Astrocyte (in vitro differentiated cells and primary cell): Measurements from ENCODE around the gene DEFB127. TPM values are rescaled to one million over a fixed set of nuclear protein-coding genes. Genes with fewer than 3 reads are reported as not detected.

Experiments
- DNase-seq: peaks from one replicate; pipeline ENCODE4 v3.0.0-alpha.2; 2010; ENCODE audit warnings: low read depth
- FAIRE-seq: peaks from 2 replicates; lab custom pipeline; 2011; peaks lifted over from hg19 to GRCh38; lab: Jason Lieb, UNC
- H2AFZ ChIP-seq: 2 replicates; pipeline ENCODE4 v1.6.0; 2012; ENCODE audit warnings: low read depth, low read length, inconsistent platforms
- H3K27ac ChIP-seq: 2 replicates; pipeline ENCODE4 v1.5.1; 2011; ENCODE audit warnings: low read depth, low read length, inconsistent platforms
- H3K27me3 ChIP-seq: 2 replicates; pipeline ENCODE4 v1.6.0; 2011; ENCODE audit warnings: low read length, inconsistent platforms; ENCODE audit not compliant: insufficient read depth
- H3K36me3 ChIP-seq: 2 replicates; pipeline ENCODE4 v1.5.1; 2011; ENCODE audit warnings: low read length, inconsistent platforms; ENCODE audit not compliant: insufficient read depth
- H3K4me1 ChIP-seq: 2 replicates; pipeline ENCODE4 v1.5.1; 2011; ENCODE audit warnings: low read length, inconsistent platforms; ENCODE audit not compliant: insufficient read depth
- H3K4me2 ChIP-seq: 2 replicates; pipeline ENCODE4 v1.6.0; 2012; ENCODE audit warnings: low read length, inconsistent platforms
- H3K4me3 ChIP-seq: 2 replicates; pipeline ENCODE4 v1.5.1; 2011; ENCODE audit warnings: low read depth, mild to moderate bottlenecking, low read length, inconsistent platforms; ENCODE audit not compliant: insufficient read depth
- H3K79me2 ChIP-seq: 2 replicates; pipeline ENCODE4 v1.6.0; 2012; ENCODE audit warnings: mild to moderate bottlenecking, low read length, inconsistent platforms; ENCODE audit not compliant: insufficient read depth
- H3K9ac ChIP-seq: 2 replicates; pipeline ENCODE4 v1.6.0; 2012; ENCODE audit warnings: mild to moderate bottlenecking, low read length, inconsistent platforms
- H3K9me3 ChIP-seq: 2 replicates; pipeline ENCODE4 v1.5.1; 2012; ENCODE audit warnings: low read depth, mild to moderate bottlenecking, low read length, inconsistent platforms; ENCODE audit not compliant: insufficient read depth
- H4K20me1 ChIP-seq: 2 replicates; pipeline ENCODE4 v1.6.0; 2012; ENCODE audit warnings: low read length, inconsistent platforms; ENCODE audit not compliant: insufficient read depth
- H3K27ac Mint-ChIP-seq: one replicate; pipeline ENCODE4 v1.8.0; 2021; ENCODE audit warnings: mild to moderate bottlenecking, mixed read lengths; ENCODE audit not compliant: unreplicated experiment
- H3K27me3 Mint-ChIP-seq: one replicate; pipeline ENCODE4 v1.8.0; 2021; ENCODE audit warnings: low read depth, mixed read lengths; ENCODE audit not compliant: unreplicated experiment
- H3K36me3 Mint-ChIP-seq: one replicate; pipeline ENCODE4 v1.8.0; 2021; ENCODE audit warnings: low read depth, mixed read lengths; ENCODE audit not compliant: unreplicated experiment
- H3K4me1 Mint-ChIP-seq: one replicate; pipeline ENCODE4 v1.8.0; 2021; ENCODE audit warnings: low read depth, mixed read lengths; ENCODE audit not compliant: unreplicated experiment
- H3K4me3 Mint-ChIP-seq: one replicate; pipeline ENCODE4 v1.8.0; 2021; ENCODE audit warnings: mild to moderate bottlenecking, moderate library complexity, mixed read lengths; ENCODE audit not compliant: unreplicated experiment
- H3K9me3 Mint-ChIP-seq: one replicate; pipeline ENCODE4 v1.8.0; 2021; ENCODE audit warnings: mild to moderate bottlenecking, mixed read lengths; ENCODE audit not compliant: unreplicated experiment
- CTCF ChIP-seq: IDR thresholded peaks from 2 replicates; pipeline ENCODE4 v1.5.1; 2011; ENCODE audit warnings: low read depth, mild to moderate bottlenecking, inconsistent platforms, low read length, moderate library complexity; ENCODE audit not compliant: insufficient read depth
- EZH2 ChIP-seq: IDR thresholded peaks from 2 replicates; pipeline ENCODE4 v1.6.1; 2012; ENCODE audit warnings: mild to moderate bottlenecking, low read length, inconsistent platforms; ENCODE audit not compliant: insufficient read depth
- total RNA-seq: library from RNA; stranded (reverse); gene quantifications from 2 replicates; pipeline ENCODE4 v1.2.1, GENCODE V29; 2021

DEFB127 gene
- total RNA-seq, 1 donor from 2014 or later: not detected

DNA sequence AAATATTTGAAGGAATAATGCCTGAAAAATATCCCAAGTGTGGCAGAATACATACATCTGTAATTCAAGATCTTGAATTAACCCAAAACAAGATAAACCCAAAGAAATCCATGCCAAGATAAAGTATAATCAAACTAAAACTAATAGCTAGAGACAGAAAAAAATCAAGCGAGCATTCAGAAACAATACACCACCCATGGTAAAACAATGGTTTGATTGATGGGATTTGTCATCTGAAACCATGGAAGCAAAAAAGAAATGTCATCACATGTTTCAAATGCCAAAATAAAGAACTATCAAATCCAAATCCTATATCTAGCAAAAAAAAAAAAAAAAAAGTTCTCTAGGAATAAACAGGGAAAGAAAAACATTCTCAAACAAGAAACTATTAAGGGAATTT lies 5.1 kb upstream of the DEFB127 start:
- no peaks in the 10 kb centered on the region for H4K20me1 ChIP-seq
- TF ChIP-seq CTCF: no peak
- no peak for TF ChIP-seq EZH2
- H3K27ac Mint-ChIP-seq: no peak overlapping the region
- no peaks in the 10 kb centered on the region for H3K36me3 ChIP-seq
- no peaks in the 10 kb centered on the region for H3K27me3 ChIP-seq
- no peaks in the 10 kb centered on the region for H3K36me3 Mint-ChIP-seq
- no peak overlapping the region for H3K4me2 ChIP-seq
- no peak overlapping the region for H3K4me3 ChIP-seq
- no peaks in the 10 kb centered on the region for H3K79me2 ChIP-seq
- no peaks in the 10 kb centered on the region for H3K4me1 ChIP-seq
- H3K9me3 Mint-ChIP-seq: no peaks in the 10 kb centered on the region
- H3K9ac ChIP-seq: no peak overlapping the region
- H3K4me3 Mint-ChIP-seq: no peak overlapping the region
- no peaks in the 10 kb centered on the region for H3K4me1 Mint-ChIP-seq
- H2AFZ ChIP-seq: no peak overlapping the region
- H3K27me3 Mint-ChIP-seq: peaks cover 12% of the 10 kb centered on the region
- FAIRE-seq (no peak), DNase-seq (no peak)
- no peak overlapping the region for H3K27ac ChIP-seq
- H3K9me3 ChIP-seq: no peaks in the 10 kb centered on the region

GRCh38 chr20:164618-165017 lies 7.4 kb downstream of the DEFB127 start:
- H2AFZ ChIP-seq: no peak overlapping the region
- FAIRE-seq: no peak
- TF ChIP-seq CTCF: no peak
- TF ChIP-seq EZH2: no peak
- peaks cover 2% of the 10 kb centered on the region for H3K9me3 Mint-ChIP-seq
- no peak overlapping the region for H3K27ac ChIP-seq
- no peak overlapping the region for H3K4me3 ChIP-seq
- H3K9me3 ChIP-seq: no peaks in the 10 kb centered on the region
- H3K9ac ChIP-seq: no peak overlapping the region
- H3K4me2 ChIP-seq: no peak overlapping the region
- H3K27me3 Mint-ChIP-seq: peaks cover 11% of the 10 kb centered on the region
- H3K36me3 Mint-ChIP-seq: no peaks in the 10 kb centered on the region
- H3K27ac Mint-ChIP-seq: no peak overlapping the region
- no peaks in the 10 kb centered on the region for H3K4me1 ChIP-seq
- H3K36me3 ChIP-seq: no peaks in the 10 kb centered on the region
- no peaks in the 10 kb centered on the region for H3K4me1 Mint-ChIP-seq
- H3K27me3 ChIP-seq: no peaks in the 10 kb centered on the region
- no peaks in the 10 kb centered on the region for H3K79me2 ChIP-seq
- DNase-seq: no peak
- no peaks in the 10 kb centered on the region for H4K20me1 ChIP-seq
- no peak overlapping the region for H3K4me3 Mint-ChIP-seq

GRCh38 chr20:168876-169275 lies 11.6 kb downstream of the DEFB127 start:
- H3K4me1 ChIP-seq: no peaks in the 10 kb centered on the region
- no peak for TF ChIP-seq EZH2
- no peaks in the 10 kb centered on the region for H3K4me1 Mint-ChIP-seq
- H3K27ac Mint-ChIP-seq: no peak overlapping the region
- FAIRE-seq (no peak), DNase-seq (no peak)
- H3K27me3 ChIP-seq: no peaks in the 10 kb centered on the region
- H3K36me3 Mint-ChIP-seq: no peaks in the 10 kb centered on the region
- H3K4me2 ChIP-seq: no peak overlapping the region
- no peak overlapping the region for H3K4me3 Mint-ChIP-seq
- H3K27ac ChIP-seq: no peak overlapping the region
- H3K36me3 ChIP-seq: no peaks in the 10 kb centered on the region
- peaks cover 4% of the 10 kb centered on the region for H3K27me3 Mint-ChIP-seq
- no peaks in the 10 kb centered on the region for H3K9me3 ChIP-seq
- H4K20me1 ChIP-seq: no peaks in the 10 kb centered on the region
- no peaks in the 10 kb centered on the region for H3K9me3 Mint-ChIP-seq
- H3K79me2 ChIP-seq: no peaks in the 10 kb centered on the region
- H2AFZ ChIP-seq: no peak overlapping the region
- H3K4me3 ChIP-seq: no peak overlapping the region
- no peak overlapping the region for H3K9ac ChIP-seq
